Medulla oblongata (tissue), 1 donor: ENCODE results near the gene ARF6.

Experiments used
- DNase-seq: peaks from one replicate; pipeline ENCODE4 v3.0.0-alpha.2; 2015; ENCODE audit errors: extremely low spot score

The ARF6 gene

GRCh38 chr14:49940808-49941421 lies 48.0 kb downstream of the ARF6 start:
- DNase-seq, result no peak

- no peak for DNase-seq
Measured at GRCh38 chr14:49942090-49942489, 49.2 kb downstream of the ARF6 start.

GRCh38 chr14:49944501-49944900 lies 51.6 kb downstream of the ARF6 start:
- no peak for DNase-seq

- DNase-seq, result no peak
Measured at GRCh38 chr14:49945448-49946319, 52.8 kb downstream of the ARF6 start.
